Fibroblast of lung (primary cell): ENCODE data around the gene ID3.

Experiments used
- CTCF ChIP-seq, 2 donors: IDR thresholded peaks in 1 of 2; conservative IDR thresholded peaks in 1 of 2; 1 replicate in 1 of 2; 2 replicates in 1 of 2; pipeline ENCODE4 v1.5.1; 2011 to 2012; ENCODE audit warnings: low read length in 2 of 2, control low read depth in 1 of 2, inconsistent platforms in 1 of 2, low read depth in 1 of 2, mild to moderate bottlenecking in 1 of 2
- EZH2 ChIP-seq: IDR thresholded peaks from 2 replicates; pipeline ENCODE4 v1.5.1; 2012; ENCODE audit warnings: low read length, control low read depth, mild to moderate bottlenecking; ENCODE audit errors: missing control alignments

- no peak for TF ChIP-seq CTCF (conservative IDR thresholded peaks at IDR 0.05 in 1 of 2, IDR thresholded peaks at IDR 0.05 in 1 of 2; ENCODE audit: low read depth in 1 of 2, low read length in 2 of 2)
- TF ChIP-seq EZH2: no peak
Measured at GRCh38 chr1:23574265-23574754, 15.0 kb upstream of the ID3 start.
